C4-2B (cell line): ENCODE data around the gene PELI1.

Experiments used
- H3K27ac ChIP-seq: fragments of 450-650 bp; 2 replicates; pipeline ENCODE4 v1.5.1; 2017
- ZFX ChIP-seq: fragments of 450-650 bp; IDR thresholded peaks from 2 replicates; pipeline ENCODE4 v1.6.1; 2017
- TF ChIP-seq, protein P1 (sequence below): fragments of 450-650 bp; conservative IDR thresholded peaks from 2 replicates; pipeline ENCODE4 v1.5.1; 2017; ENCODE audit warnings: mild to moderate bottlenecking

Gene PELI1

DNA sequence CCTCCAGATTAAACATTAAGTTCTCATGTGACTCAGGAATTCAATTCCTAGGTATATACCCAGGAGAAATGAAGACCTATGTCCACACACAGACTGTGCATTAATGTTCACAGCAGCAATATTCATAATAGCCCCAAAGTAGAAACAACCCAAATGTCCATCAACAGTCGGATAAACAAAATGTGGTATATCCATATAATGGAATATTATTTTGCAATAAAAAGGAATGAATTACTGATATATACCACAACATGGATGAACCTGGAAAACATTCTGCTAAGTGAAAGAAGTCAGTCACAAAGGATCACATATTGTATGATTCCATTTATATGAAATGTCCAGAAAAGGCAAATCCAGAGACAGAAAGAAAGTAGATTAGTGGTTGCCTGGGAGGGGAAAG lies 20.5 kb downstream of the PELI1 start:
- H3K27ac ChIP-seq = no peak overlapping the region

DNA sequence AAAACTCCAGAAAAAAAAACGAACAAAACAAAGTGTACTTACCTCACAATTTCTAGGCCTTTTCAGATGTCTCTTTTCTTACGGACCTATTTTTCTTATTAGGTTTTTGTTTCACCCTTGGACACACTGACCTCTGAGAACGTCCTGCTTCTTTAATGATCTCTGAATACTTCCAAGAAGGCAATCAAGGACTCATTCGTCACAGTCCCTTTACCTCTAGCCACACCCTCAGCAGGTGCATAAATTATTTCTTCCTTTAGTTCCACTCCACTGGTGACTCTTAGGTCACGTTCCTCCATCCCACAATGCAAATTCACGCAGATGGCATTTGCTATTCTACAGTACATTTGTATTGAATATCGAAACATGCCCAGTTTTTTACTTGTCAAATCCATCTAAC lies 21.9 kb downstream of the PELI1 start:
- no peak overlapping the region for H3K27ac ChIP-seq
- TF ChIP-seq ZFX = no peak
- TF ChIP-seq, protein P1, sequence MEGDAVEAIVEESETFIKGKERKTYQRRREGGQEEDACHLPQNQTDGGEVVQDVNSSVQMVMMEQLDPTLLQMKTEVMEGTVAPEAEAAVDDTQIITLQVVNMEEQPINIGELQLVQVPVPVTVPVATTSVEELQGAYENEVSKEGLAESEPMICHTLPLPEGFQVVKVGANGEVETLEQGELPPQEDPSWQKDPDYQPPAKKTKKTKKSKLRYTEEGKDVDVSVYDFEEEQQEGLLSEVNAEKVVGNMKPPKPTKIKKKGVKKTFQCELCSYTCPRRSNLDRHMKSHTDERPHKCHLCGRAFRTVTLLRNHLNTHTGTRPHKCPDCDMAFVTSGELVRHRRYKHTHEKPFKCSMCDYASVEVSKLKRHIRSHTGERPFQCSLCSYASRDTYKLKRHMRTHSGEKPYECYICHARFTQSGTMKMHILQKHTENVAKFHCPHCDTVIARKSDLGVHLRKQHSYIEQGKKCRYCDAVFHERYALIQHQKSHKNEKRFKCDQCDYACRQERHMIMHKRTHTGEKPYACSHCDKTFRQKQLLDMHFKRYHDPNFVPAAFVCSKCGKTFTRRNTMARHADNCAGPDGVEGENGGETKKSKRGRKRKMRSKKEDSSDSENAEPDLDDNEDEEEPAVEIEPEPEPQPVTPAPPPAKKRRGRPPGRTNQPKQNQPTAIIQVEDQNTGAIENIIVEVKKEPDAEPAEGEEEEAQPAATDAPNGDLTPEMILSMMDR = no peak

More for the DNA sequence above, 20.5 kb downstream of the PELI1 start:
- TF ChIP-seq, protein P1 = no peak
- TF ChIP-seq ZFX = no peak

DNA sequence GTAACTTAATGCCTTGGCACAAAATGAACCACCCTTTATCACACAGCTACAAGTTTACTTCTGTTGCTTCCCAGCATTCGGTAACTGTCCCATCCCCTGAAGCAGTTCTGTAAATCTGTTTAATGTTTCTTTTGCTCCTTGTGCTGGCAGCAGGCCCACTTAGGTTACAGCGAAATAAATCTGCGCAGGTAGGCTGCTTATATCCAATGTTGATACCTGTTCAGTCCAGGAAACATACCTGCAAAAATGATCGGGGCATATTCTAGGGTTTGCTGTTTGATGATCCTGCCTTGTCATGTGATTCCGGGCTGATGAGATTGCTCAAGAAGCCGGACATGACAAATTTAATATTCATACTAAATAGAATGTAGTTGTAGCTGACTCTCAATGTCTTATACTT lies 23.3 kb downstream of the PELI1 start:
- H3K27ac ChIP-seq = no peak overlapping the region
- TF ChIP-seq ZFX = no peak
- TF ChIP-seq, protein P1 = no peak

DNA sequence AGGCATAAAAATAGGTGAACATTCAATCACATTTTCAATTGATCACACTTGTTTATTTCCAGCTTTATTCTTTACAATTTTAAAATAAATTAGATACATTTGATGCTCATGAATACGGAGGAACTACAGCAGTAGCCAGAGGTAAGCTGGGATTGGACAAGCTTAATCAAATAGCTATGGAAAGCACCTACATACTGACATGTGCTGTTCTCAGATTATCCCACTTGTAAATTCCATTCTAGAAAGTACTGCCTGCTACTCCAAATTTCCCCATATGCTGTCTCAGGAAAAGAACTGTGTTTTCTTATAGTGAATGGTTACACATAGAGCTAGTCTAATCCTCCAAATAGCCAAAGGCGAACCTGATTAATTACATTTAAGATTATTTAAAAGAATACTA lies 24.2 kb downstream of the PELI1 start:
- TF ChIP-seq, protein P1 = no peak
- TF ChIP-seq ZFX = no peak

DNA sequence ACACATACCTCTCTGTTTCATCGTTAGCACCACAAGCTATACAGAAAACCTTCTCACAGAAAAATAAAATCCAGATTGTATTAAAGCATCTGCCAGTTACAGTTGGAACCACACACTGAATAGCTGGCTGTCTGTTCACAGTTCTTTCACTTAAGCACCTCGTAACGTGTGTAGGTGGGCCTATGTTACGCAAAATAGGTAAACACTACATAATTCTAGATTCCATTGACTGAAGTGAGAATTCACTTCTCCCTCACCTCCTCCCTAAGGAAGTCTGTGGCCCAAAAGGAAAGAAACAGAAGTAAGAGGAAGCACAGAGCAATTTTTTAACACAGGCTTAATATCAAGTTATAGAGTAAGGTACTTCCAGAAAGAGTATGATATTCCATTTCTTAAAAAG lies 24.9 kb downstream of the PELI1 start:
- H3K27ac ChIP-seq = no peak overlapping the region

More for the DNA sequence above, 24.2 kb downstream of the PELI1 start:
- H3K27ac ChIP-seq = no peak overlapping the region

DNA sequence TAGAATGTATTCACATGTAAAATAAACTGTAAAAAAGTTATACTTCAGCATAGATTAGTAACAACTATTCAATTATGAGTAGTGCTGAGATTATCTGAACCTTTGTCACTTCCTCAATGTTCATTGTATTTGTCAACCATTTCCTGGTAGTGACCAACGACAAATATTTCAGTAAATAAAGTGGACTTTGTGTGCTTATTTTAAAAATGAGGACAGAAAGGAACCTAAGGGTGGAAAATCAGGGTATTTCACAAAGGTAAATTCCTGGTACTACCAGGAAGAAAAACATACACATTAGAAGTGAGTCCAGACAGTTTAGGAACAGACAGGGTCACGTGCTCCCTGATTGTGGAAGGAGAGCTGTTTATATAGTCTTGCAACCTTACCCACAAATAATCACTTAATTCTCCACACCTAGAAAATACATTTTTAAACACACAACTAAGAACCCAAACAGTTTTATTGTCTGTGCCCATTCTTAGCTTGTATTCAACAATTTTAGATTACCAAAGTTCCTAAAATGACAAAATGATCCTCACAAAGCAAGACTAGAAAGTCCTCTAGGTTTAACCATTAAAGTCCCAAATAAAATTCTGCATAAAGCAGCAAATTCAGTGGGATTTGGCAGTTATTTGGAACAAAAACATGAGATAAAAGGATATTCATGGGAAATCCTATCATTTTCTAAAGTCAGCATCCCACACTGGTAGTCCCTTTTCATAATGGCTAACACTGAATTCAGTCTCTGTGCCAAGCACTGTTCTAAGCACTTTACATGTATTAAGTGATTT lies 28.2 kb downstream of the PELI1 start:
- no peak overlapping the region for H3K27ac ChIP-seq
- TF ChIP-seq, protein P1 = no peak
- no peak for TF ChIP-seq ZFX

More for the DNA sequence above, 24.9 kb downstream of the PELI1 start:
- TF ChIP-seq, protein P1 = no peak

DNA sequence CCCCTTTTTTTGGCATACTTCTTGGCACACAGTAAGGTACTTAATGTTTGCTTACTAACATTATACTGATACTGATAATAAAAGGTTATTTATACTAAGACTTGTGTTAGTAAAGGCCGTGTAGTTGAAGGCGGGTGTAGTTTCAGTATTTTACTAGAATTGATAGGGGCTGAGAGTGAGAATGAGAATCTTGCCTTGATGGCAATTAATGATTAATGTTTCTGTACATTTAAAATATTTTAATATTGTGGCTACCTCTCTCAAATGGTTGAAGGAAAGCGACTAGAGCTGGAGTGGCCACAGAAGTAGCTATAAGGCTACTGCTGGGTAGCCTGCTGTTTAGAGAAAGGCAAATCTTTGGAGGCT lies 29.3 kb downstream of the PELI1 start:
- TF ChIP-seq, protein P1 = no peak
- TF ChIP-seq ZFX = no peak
- no peak overlapping the region for H3K27ac ChIP-seq
